ENCODE data around the gene IL31RA. TPM values are rescaled to one million over a fixed set of nuclear protein-coding genes. Genes with fewer than 3 reads are reported as not detected.
A peak's percentile ranks its signal among the peaks of the same experiment; 100 is the strongest.

Gene IL31RA
- total and polyA plus RNA-seq, 10 of the 15 experiments (the other 5 are each of a cell fraction or from before 2014, with no cell fraction given): 0.03 to 0.31 (median 0.11) TPM; not detected in 2

GRCh38 chr5:55894135-55894534 is 43.0 kb downstream of the IL31RA start:
- intact Hi-C loops (cut with micrococcal nuclease; ENCODE audit: unreplicated experiment): no loop called here
- H3K4me3 ChIP-seq: no peak overlapping the region
- H3K27me3 ChIP-seq (replicated peaks in 1 of 2; ENCODE audit: control insufficient read depth in 2 of 2, insufficient read depth in 2 of 2, low read length in 1 of 2): no peaks in the 10 kb centered on the region
- DNase-seq (ENCODE audit: low read depth, low spot score): no peak
- FAIRE-seq: no peak
- H3K9me3 ChIP-seq (replicated peaks; ENCODE audit: control insufficient read depth, insufficient read depth, low read length): no peaks in the 10 kb centered on the region; the same call in 2 of the 3 replicates
- H3K4me1 ChIP-seq (ENCODE audit: control insufficient read depth, insufficient read depth, low read length): peaks cover 7% of the 10 kb centered on the region; the same call in 1 of the 2 replicates
- no peak overlapping the region for H3K27ac ChIP-seq (ENCODE audit: control insufficient read depth, insufficient read depth)
- no peak for TF ChIP-seq SMAD1 (IDR thresholded peaks at IDR 0.05; ENCODE audit: low read depth, partially characterized antibody)
- no peak for TF ChIP-seq SUPT20H (IDR thresholded peaks at IDR 0.05; ENCODE audit: borderline replicate concordance, control insufficient read depth, low read depth, low read length)
- no peak for TF ChIP-seq PML (IDR thresholded peaks at IDR 0.05; ENCODE audit: low read length)
- peak in 1 of 2 experiments; percentile 35; a peak in 1 of 4 replicates for TF ChIP-seq BHLHE40 (IDR thresholded peaks at IDR 0.05; ENCODE audit: borderline replicate concordance in 1 of 2, low read depth in 2 of 2, low read length in 1 of 2)
- ChIA-PET CTCF (interaction anchor here (0.7 to 1.4 kb wide), 5 partner anchors 15 to 230 kb away, joined by 3 to 4 read pairs (median 3); no protein-coding TSS in a partner anchor), POLR2A (interaction anchor here (0.8 kb wide), 1 partner anchor 34 kb away, joined by 6 read pairs; no protein-coding TSS in a partner anchor), SMC1A (ENCODE audit: uncharacterized antibody, unreplicated experiment) (interaction anchor here (0.6 to 1.1 kb wide), 4 partner anchors 9 to 698 kb away, joined by 3 to 4 read pairs (median 3); no protein-coding TSS in a partner anchor), RAD21 (ENCODE audit: unreplicated experiment) (interaction anchor here (1.3 to 1.4 kb wide), 2 partner anchors 9 to 19 kb away, joined by 3 to 6 read pairs; no protein-coding TSS in a partner anchor)
- in situ Hi-C loops (cut with MboI): no loop called here
- H3K36me3 ChIP-seq (ENCODE audit: control insufficient read depth in 2 of 2, insufficient read depth in 2 of 2, low read length in 1 of 2): no peaks in the 10 kb centered on the region
- no TSS peak for BruUV-seq (replicated peaks)
- H4K20me1 ChIP-seq (ENCODE audit: control insufficient read depth, insufficient read depth): no peaks in the 10 kb centered on the region
- ATAC-seq: peak; percentile 81
- no peaks in the 10 kb centered on the region for H3K79me2 ChIP-seq (ENCODE audit: control insufficient read depth, insufficient read depth, low read length)
- H3K4me2 ChIP-seq (ENCODE audit: control insufficient read depth, insufficient read depth): no peak overlapping the region; the same call in 1 of the 2 replicates
- no peak overlapping the region for H3K9ac ChIP-seq (ENCODE audit: control insufficient read depth, insufficient read depth, low read length)
- WGBS (ENCODE audit: insufficient coverage, insufficient replicate concordance, low lambda C conversion rate, missing lambda C conversion rate): 15% methylated on average over 3 of the region's 3 CpGs
- peak overlapping the region; percentile 18 for H2AFZ ChIP-seq (ENCODE audit: control insufficient read depth, low read depth, low read length)

GRCh38 chr5:55895346-55895745 is 44.2 kb downstream of the IL31RA start:
- CTCF ChIA-PET: interaction anchor here (0.8 kb wide), 1 partner anchor 8 kb away, joined by 3 read pairs; no protein-coding TSS in a partner anchor
- no peak for FAIRE-seq
- Histone ChIP-seq H3K4me1 (ENCODE audit: control insufficient read depth, insufficient read depth, low read length) (peaks cover 9% of the 10 kb centered on the region), H2AFZ (ENCODE audit: control insufficient read depth, low read depth, low read length) (no peak overlapping the region), H3K4me2 (ENCODE audit: control insufficient read depth, insufficient read depth) (no peak overlapping the region), H3K27me3 (replicated peaks in 1 of 2; ENCODE audit: control insufficient read depth in 2 of 2, insufficient read depth in 2 of 2, low read length in 1 of 2) (no peaks in the 10 kb centered on the region), H4K20me1 (ENCODE audit: control insufficient read depth, insufficient read depth) (no peaks in the 10 kb centered on the region), H3K9me3 (replicated peaks; ENCODE audit: control insufficient read depth, insufficient read depth, low read length) (no peaks in the 10 kb centered on the region; the same call in 2 of the 3 replicates), H3K79me2 (ENCODE audit: control insufficient read depth, insufficient read depth, low read length) (no peaks in the 10 kb centered on the region), H3K4me3 (no peak overlapping the region), H3K27ac (ENCODE audit: control insufficient read depth, insufficient read depth) (no peak overlapping the region), H3K9ac (ENCODE audit: control insufficient read depth, insufficient read depth, low read length) (no peak overlapping the region), H3K36me3 (ENCODE audit: control insufficient read depth in 2 of 2, insufficient read depth in 2 of 2, low read length in 1 of 2) (no peaks in the 10 kb centered on the region)
- SMC1A ChIA-PET (ENCODE audit: uncharacterized antibody, unreplicated experiment): interaction anchor here (1.0 to 1.4 kb wide), 3 partner anchors 12 to 41 kb away, joined by 3 to 6 read pairs (median 4); no protein-coding TSS in a partner anchor
- POLR2A ChIA-PET: interaction anchor here (0.7 kb wide), 1 partner anchor 374 kb away, joined by 3 read pairs; no protein-coding TSS in a partner anchor
- no peak for ATAC-seq
- WGBS (ENCODE audit: insufficient coverage, insufficient replicate concordance, low lambda C conversion rate, missing lambda C conversion rate): 82% methylated on average over 3 of the region's 3 CpGs
- RAD21 ChIA-PET (ENCODE audit: unreplicated experiment): interaction anchor here (0.6 to 1.7 kb wide), 3 partner anchors 17 to 305 kb away, joined by 3 to 5 read pairs (median 4); no protein-coding TSS in a partner anchor
- DNase-seq (ENCODE audit: low read depth, low spot score): no peak
- intact Hi-C loops (cut with micrococcal nuclease; ENCODE audit: unreplicated experiment) (no loop called here), in situ Hi-C loops (cut with MboI) (no loop called here)
- TF ChIP-seq SMAD5 (IDR thresholded peaks at IDR 0.05; ENCODE audit: low read depth) (no peak), JUND (IDR thresholded peaks at IDR 0.05; ENCODE audit: low read depth, low read length) (no peak), POLR2A (IDR thresholded peaks at IDR 0.05; ENCODE audit: low read depth, low read length) (no peak), PML (IDR thresholded peaks at IDR 0.05; ENCODE audit: low read length) (no peak), CBFB (IDR thresholded peaks at IDR 0.05; ENCODE audit: low read depth) (no peak), KAT2A (conservative IDR thresholded peaks at IDR 0.05; ENCODE audit: control insufficient read depth, low read depth, low read length) (no peak)
- BruUV-seq (replicated peaks): no TSS peak

All from GM12878 (cell line).